Nephron (organoid): ENCODE data around the gene HIPK2.

Experiments
- H3K27ac Mint-ChIP-seq, 3 experiments: 2 replicates each; pipeline ENCODE4 v1.8.0; 2020; ENCODE audit warnings: mixed read lengths in 3 of 3, mild to moderate bottlenecking in 2 of 3, moderate library complexity in 1 of 3
- H3K27me3 Mint-ChIP-seq: 2 replicates; pipeline ENCODE4 v1.8.0; 2021; ENCODE audit warnings: low read depth, mild to moderate bottlenecking, moderate library complexity, mixed read lengths
- H3K36me3 Mint-ChIP-seq: 2 replicates; pipeline ENCODE4 v1.8.0; 2020; ENCODE audit warnings: low read depth, mixed read lengths
- H3K4me1 Mint-ChIP-seq: 2 replicates; pipeline ENCODE4 v1.8.0; 2020; ENCODE audit warnings: mixed read lengths
- H3K4me3 Mint-ChIP-seq, 3 experiments: 2 replicates each; pipeline ENCODE4 v1.8.0; 2020; ENCODE audit warnings: mild to moderate bottlenecking in 3 of 3, mixed read lengths in 3 of 3, moderate library complexity in 2 of 3
- H3K9me3 Mint-ChIP-seq: 2 replicates; pipeline ENCODE4 v1.8.0; 2020; ENCODE audit warnings: mixed read lengths
- TF ChIP-seq, protein P1 (sequence below), 3 experiments: fragments of 200-600 bp; sonication (generic); IDR thresholded peaks; one replicate each; pipeline ENCODE4 v1.5.0; 2021; ENCODE audit warnings: antibody characterized with exemption in 3 of 3; ENCODE audit not compliant: unreplicated experiment in 3 of 3

Gene HIPK2

DNA sequence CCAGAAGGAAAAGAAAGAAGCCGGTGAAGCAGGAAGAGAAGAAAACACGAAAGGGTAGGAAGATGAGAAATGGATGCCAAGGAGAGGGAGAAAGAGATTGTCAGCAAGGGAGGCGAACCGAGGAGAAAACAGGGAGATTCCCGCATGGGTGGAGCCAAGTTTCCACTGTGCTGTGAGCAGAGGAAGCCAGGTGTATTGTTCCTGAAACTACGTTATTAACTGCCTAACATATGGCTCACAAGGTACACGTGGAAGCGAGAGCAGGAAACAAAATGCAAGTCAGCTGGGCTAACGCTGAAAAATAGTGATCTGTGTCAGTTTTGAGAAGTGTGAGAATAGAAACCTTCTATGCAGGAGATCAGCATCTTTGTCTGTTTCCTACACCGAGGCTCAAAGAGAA lies 20.4 kb upstream of the HIPK2 start:
- no peak overlapping the region for H3K4me3 Mint-ChIP-seq
- H3K36me3 Mint-ChIP-seq, result peaks cover 63% of the 10 kb centered on the region
- no peaks in the 10 kb centered on the region for H3K27me3 Mint-ChIP-seq
- TF ChIP-seq, protein P1, sequence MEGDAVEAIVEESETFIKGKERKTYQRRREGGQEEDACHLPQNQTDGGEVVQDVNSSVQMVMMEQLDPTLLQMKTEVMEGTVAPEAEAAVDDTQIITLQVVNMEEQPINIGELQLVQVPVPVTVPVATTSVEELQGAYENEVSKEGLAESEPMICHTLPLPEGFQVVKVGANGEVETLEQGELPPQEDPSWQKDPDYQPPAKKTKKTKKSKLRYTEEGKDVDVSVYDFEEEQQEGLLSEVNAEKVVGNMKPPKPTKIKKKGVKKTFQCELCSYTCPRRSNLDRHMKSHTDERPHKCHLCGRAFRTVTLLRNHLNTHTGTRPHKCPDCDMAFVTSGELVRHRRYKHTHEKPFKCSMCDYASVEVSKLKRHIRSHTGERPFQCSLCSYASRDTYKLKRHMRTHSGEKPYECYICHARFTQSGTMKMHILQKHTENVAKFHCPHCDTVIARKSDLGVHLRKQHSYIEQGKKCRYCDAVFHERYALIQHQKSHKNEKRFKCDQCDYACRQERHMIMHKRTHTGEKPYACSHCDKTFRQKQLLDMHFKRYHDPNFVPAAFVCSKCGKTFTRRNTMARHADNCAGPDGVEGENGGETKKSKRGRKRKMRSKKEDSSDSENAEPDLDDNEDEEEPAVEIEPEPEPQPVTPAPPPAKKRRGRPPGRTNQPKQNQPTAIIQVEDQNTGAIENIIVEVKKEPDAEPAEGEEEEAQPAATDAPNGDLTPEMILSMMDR (IDR thresholded peaks at IDR 0.05; ENCODE audit: unreplicated experiment in 3 of 3), result no peak
- H3K9me3 Mint-ChIP-seq, result peaks cover 14% of the 10 kb centered on the region
- peak overlapping the region in 2 of 3 experiments; percentile 1 to 48 for H3K27ac Mint-ChIP-seq
- peaks cover 11% of the 10 kb centered on the region for H3K4me1 Mint-ChIP-seq

DNA sequence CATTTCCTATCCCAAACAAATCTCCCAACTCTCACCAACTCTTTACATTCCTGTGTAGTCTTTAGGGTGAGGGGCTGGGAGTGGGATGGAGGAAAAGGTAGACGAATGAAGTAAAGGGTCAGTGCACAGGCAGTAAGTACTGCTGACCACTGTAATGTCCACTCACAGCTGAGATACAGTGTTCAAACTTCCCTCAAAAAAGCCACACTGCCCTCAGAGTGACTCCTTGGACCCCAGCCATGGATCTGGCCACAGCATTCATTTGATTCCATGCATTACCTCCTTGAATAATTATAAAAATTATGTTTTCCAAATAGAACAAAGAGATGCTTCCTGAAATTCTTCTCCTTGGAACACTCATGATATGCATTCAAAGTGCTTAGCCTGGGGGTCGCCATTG lies 19.8 kb upstream of the HIPK2 start:
- Mint-ChIP-seq H3K36me3 (peaks cover 61% of the 10 kb centered on the region), H3K4me1 (peaks cover 11% of the 10 kb centered on the region), H3K27ac (no peak overlapping the region), H3K27me3 (no peaks in the 10 kb centered on the region), H3K9me3 (peaks cover 7% of the 10 kb centered on the region), H3K4me3 (no peak overlapping the region)
- TF ChIP-seq, protein P1 (IDR thresholded peaks at IDR 0.05; ENCODE audit: unreplicated experiment in 3 of 3), result no peak

DNA sequence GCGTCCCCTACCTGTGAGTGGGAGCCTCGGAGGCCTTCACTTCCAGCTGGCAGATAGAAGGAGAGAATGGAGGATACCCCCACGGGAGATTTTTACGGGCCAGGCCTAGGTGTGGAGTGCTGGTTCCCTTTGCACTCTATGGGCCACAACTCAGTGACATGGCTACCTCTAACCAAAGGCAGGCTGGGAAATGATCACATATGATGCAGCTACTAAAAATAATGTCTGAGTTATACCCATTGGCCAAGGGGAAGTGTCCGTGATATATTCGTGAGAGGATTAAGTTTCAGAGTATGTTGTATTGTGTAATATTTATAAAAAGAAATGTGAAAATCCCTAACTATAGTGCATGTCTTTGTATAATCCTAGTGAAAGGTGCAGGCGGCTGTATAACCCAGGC lies 13.5 kb upstream of the HIPK2 start:
- Mint-ChIP-seq H3K27ac (no peak overlapping the region), H3K9me3 (peaks cover 4% of the 10 kb centered on the region), H3K27me3 (peaks cover 5% of the 10 kb centered on the region), H3K4me1 (no peaks in the 10 kb centered on the region), H3K36me3 (peaks cover 42% of the 10 kb centered on the region), H3K4me3 (no peak overlapping the region)
- TF ChIP-seq, protein P1 (IDR thresholded peaks at IDR 0.05; ENCODE audit: unreplicated experiment in 3 of 3), result no peak

DNA sequence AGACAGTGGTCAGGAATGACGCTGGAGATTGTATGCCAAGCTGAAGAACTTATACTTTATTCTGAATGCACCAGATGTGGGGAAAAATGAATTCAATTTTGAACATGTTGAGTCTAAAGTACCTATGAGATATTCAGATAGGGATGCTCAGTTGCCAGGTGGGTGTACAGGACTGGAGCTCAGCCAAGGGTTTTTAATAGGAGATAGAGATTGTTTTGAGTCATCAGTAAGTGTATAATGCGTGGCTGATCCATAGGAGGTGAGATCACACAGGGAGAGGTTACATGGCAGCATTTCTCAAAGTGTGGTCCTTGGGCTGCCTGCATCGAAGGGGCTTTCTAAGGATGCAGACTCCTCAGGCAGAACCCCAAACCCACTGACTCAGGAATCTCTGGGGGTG lies 6.8 kb upstream of the HIPK2 start:
- Mint-ChIP-seq H3K4me1 (peaks cover 5% of the 10 kb centered on the region), H3K27me3 (peaks cover 5% of the 10 kb centered on the region), H3K36me3 (peaks cover 15% of the 10 kb centered on the region), H3K9me3 (no peaks in the 10 kb centered on the region), H3K27ac (no peak overlapping the region), H3K4me3 (no peak overlapping the region)
- TF ChIP-seq, protein P1 (IDR thresholded peaks at IDR 0.05; ENCODE audit: unreplicated experiment in 3 of 3), result no peak

DNA sequence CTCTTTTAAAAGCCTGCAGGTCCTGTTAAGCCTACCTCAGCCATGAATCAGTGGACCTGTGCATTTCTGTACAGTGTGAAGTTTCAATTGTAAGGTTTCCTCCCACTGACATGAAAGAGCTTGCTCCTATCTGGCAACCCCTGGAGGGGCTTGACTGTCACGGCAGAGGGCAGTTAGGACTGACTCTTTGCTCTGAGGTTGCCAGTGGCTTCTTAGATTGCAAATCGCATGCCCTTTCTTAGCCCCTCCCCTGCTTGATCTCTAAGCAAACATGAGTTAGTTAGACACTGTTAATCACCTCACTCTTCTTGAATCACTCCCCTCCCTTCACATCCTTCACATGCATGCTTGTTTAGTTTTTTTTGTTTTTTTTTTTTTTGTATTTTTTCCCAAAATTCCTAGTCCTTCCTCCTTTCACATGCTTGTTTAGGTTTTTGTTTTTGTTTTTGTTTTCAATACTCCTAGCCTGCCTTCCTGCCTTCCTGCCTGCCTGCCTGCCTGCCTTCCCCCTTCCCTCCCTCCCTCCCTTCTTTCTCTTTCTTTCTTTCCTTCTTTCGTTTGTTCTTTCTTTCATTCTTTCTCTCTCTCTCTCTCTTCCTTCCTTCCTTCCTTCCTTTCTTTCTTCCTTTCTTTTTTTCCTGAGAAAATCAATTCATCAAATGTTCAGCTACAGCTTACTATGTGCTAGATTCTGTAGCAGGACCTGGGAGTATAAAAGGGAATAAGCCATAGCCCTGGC lies 6.0 kb upstream of the HIPK2 start:
- Mint-ChIP-seq H3K4me1 (peaks cover 10% of the 10 kb centered on the region), H3K36me3 (peaks cover 13% of the 10 kb centered on the region), H3K27me3 (peaks cover 5% of the 10 kb centered on the region), H3K27ac (no peak overlapping the region), H3K9me3 (no peaks in the 10 kb centered on the region), H3K4me3 (no peak overlapping the region)
- TF ChIP-seq, protein P1 (IDR thresholded peaks at IDR 0.05; ENCODE audit: unreplicated experiment in 3 of 3), result no peak

DNA sequence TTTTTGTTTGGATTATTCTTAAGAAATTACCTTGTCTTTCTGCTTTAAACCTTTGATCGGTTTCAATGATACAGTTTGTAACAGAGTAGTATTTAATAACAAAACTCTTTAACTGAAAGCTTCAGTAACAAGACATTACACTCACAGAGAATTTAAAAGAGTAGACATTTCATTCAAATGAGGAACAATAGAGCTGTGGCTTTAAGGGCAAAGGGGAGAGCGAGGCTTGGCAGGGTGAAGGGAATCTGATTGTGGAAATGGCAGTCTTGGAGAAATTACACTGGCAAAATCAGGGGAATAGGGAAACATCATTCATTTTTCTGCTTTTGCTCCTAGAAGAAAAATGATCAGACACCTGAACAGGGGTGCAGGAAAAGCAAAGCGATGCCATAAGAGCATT lies 5.1 kb upstream of the HIPK2 start:
- peaks cover 14% of the 10 kb centered on the region for H3K4me1 Mint-ChIP-seq
- H3K27ac Mint-ChIP-seq, result no peak overlapping the region
- H3K4me3 Mint-ChIP-seq, result no peak overlapping the region
- TF ChIP-seq, protein P1 (IDR thresholded peaks at IDR 0.05; ENCODE audit: unreplicated experiment in 3 of 3), result no peak
- no peaks in the 10 kb centered on the region for H3K9me3 Mint-ChIP-seq
- no peaks in the 10 kb centered on the region for H3K27me3 Mint-ChIP-seq
- H3K36me3 Mint-ChIP-seq, result peaks cover 7% of the 10 kb centered on the region
